GM19372 (cell line): Measurements from ENCODE around the gene ASB16.
"Not testable (repeated sequence)": the region's sequence is repeated elsewhere in the genome, so short reads cannot be mapped to it uniquely, and the experiment has no call there.

Experiments used
- ATAC-seq: cut with Tn5 transposase; IDR thresholded peaks from one replicate; pipeline ENCODE4 v1.9.1; 2021; ENCODE audit warnings: mild to moderate bottlenecking, low read depth, moderate library complexity; ENCODE audit not compliant: unreplicated experiment

Gene ASB16

GRCh38 chr17:44170499-44171201 is at the start of gene ASB16:
TSS of gene ASB16 (plus strand) at chr17:44170704. CDS start at chr17:44170790, 86 bp downstream.
- ATAC-seq = no peak

- ATAC-seq = no peak
These were observed 49.5 kb upstream of the ASB16 start for GRCh38 chr17:44120851-44121605.

GRCh38 chr17:44121997-44122815 is 48.3 kb upstream of the ASB16 start:
- ATAC-seq = no peak

GRCh38 chr17:44122816-44123355 is 47.6 kb upstream of the ASB16 start:
- ATAC-seq = peak; percentile 18

- ATAC-seq = peak; percentile 95
These were observed 47.0 kb upstream of the ASB16 start, which contains the start of gene HDAC5 for GRCh38 chr17:44123356-44124117. TSS of gene HDAC5 (minus strand) at chr17:44123641. CDS start at chr17:44117515, 6,126 bp downstream.

GRCh38 chr17:44124118-44124438 is 46.4 kb upstream of the ASB16 start:
- ATAC-seq = no peak

- ATAC-seq = no peak
These were observed 42.1 kb upstream of the ASB16 start for GRCh38 chr17:44128383-44128782.

- ATAC-seq = no peak
These were observed 39.7 kb upstream of the ASB16 start for GRCh38 chr17:44130693-44131349.

GRCh38 chr17:44131372-44131771 is 39.1 kb upstream of the ASB16 start:
- ATAC-seq = not testable (repeated sequence)

GRCh38 chr17:44132275-44132821 is 38.2 kb upstream of the ASB16 start:
- ATAC-seq = no peak

- ATAC-seq = no peak
These were observed 36.5 kb upstream of the ASB16 start for GRCh38 chr17:44133918-44134476.

GRCh38 chr17:44134752-44135568 is 35.5 kb upstream of the ASB16 start:
- ATAC-seq = no peak

- ATAC-seq = no peak
These were observed 32.4 kb upstream of the ASB16 start for GRCh38 chr17:44137891-44138709.

GRCh38 chr17:44143921-44144320 is 26.6 kb upstream of the ASB16 start:
- not testable (repeated sequence) for ATAC-seq

- ATAC-seq = no peak
These were observed 25.4 kb upstream of the ASB16 start for GRCh38 chr17:44144966-44145739.
